Measurements from ENCODE around the gene GGCX. TPM values are rescaled to one million over a fixed set of nuclear protein-coding genes. Genes with fewer than 3 reads are reported as not detected.

GGCX gene
- total RNA-seq, 4 donors from 2014 or later, result 7.9 to 31.3 (median 23.5) TPM

GRCh38 chr2:85525567-85525966, 35.7 kb downstream of the GGCX start:
- in situ Hi-C loops (cut with MboI; ENCODE audit: low pct_ligation_motif_present in 1 of 4, low pct_unique_long_range_greater_than_20kb in 1 of 4, low sequenced_read_pairs in 3 of 4), result no loop called here
- peak overlapping the region in 3 of 4 donors; percentile 23 to 78 (median 65) for H3K27ac ChIP-seq
- intact Hi-C loops (cut with DNase I; ENCODE audit: low total_unique reads), result no loop called here
- TF ChIP-seq POLR2A (IDR thresholded peaks at IDR 0.05) (no peak), CTCF (IDR thresholded peaks at IDR 0.05) (no peak), POLR2AphosphoS5 (IDR thresholded peaks at IDR 0.05) (no peak)
- DNase-seq, result no peak
- 79 to 87% methylated on average over 2 to 4 of the region's 4 CpGs for WGBS, 2 donors (ENCODE audit: low coverage in 1 of 2)
- no peaks in the 10 kb centered on the region for H3K36me3 ChIP-seq
- no peak overlapping the region for H3K4me3 ChIP-seq
- no peaks in the 10 kb centered on the region for H3K27me3 ChIP-seq
- H3K4me1 ChIP-seq, result peaks cover 17 to 31% (median 20%) of the 10 kb centered on the region in 4 donors
- H3K9me3 ChIP-seq, result no peaks in the 10 kb centered on the region

DNA sequence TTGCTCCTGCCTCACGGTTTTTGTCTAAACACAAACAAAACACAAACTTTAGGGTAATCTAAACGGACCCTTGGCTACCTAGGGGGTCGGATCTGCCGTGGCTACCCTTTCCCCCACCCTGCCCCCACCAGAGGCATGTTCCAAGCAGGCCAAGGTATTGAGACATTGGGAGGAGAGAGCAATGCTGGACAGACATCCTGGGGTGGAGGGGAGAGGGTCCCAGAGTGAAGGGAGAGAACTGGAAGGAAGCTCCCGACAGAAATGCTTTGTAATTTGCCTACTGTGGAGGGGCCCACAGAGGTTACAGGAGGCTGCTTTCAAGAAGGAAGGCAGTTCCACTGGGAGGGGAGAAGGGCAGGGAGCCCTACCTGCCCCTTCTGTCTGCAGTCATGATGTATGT, 36.3 kb downstream of the GGCX start:
- TF ChIP-seq EP300 (IDR thresholded peaks at IDR 0.05; ENCODE audit: low read depth), result no peak
- TF ChIP-seq POLR2AphosphoS5 (IDR thresholded peaks at IDR 0.05), result no peak
- no peak for TF ChIP-seq POLR2A (IDR thresholded peaks at IDR 0.05)
- TF ChIP-seq CTCF (IDR thresholded peaks at IDR 0.05), result no peak
- in situ Hi-C loops (cut with MboI; ENCODE audit: low pct_ligation_motif_present in 1 of 4, low pct_unique_long_range_greater_than_20kb in 1 of 4, low sequenced_read_pairs in 3 of 4), result no loop called here
- intact Hi-C loops (cut with DNase I; ENCODE audit: low total_unique reads), result no loop called here
- Histone ChIP-seq H3K27me3 (no peaks in the 10 kb centered on the region), H3K36me3 (no peaks in the 10 kb centered on the region), H3K4me3 (no peak overlapping the region), H3K9me3 (no peaks in the 10 kb centered on the region), H3K4me1 (peaks cover 17 to 31% (median 20%) of the 10 kb centered on the region in 4 donors), H3K27ac (peak overlapping the region; percentile 23 to 78 (median 69))
- WGBS, 2 donors (ENCODE audit: low coverage in 1 of 2), result 74 to 78% methylated on average over 4 to 5 of the region's 5 CpGs
- no peak for DNase-seq

DNA sequence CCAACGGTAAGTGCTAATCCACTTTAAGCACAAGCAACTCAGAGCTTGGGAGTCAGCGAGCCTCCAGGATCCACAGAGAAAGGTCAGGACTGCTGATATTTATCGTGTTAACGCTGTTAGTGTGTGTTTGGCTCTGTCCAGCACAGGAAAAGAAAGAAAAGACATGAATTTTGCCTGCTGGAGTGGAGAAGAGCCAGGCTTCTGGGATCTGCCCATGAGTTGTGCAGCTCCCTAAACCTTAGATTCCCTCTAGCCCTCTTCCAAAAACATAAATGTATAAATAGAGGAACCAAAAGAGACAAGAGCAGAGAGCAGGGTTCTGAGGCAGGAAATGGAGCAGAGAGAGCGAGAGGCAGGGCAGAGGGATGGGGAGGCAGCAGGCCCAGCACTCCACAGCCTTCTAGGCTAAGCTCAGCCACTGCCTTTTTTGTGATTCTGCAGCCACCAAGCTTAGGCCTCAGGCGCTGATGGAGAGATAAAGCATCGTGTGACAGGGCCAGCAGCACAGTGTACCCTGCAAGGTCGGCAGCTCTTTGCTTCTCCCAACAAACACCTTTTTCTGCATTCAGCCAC, 36.9 kb downstream of the GGCX start:
- Histone ChIP-seq H3K9me3 (no peaks in the 10 kb centered on the region), H3K4me1 (peaks cover 17 to 31% (median 20%) of the 10 kb centered on the region in 4 donors), H3K4me3 (no peak overlapping the region), H3K27ac (peak overlapping the region; percentile 65 to 78 (median 69)), H3K27me3 (no peaks in the 10 kb centered on the region), H3K36me3 (no peaks in the 10 kb centered on the region)
- TF ChIP-seq POLR2AphosphoS5 (IDR thresholded peaks at IDR 0.05) (no peak), POLR2A (IDR thresholded peaks at IDR 0.05) (no peak), CTCF (IDR thresholded peaks at IDR 0.05) (no peak), EP300 (IDR thresholded peaks at IDR 0.05; ENCODE audit: low read depth) (no peak)
- in situ Hi-C loops (cut with MboI; ENCODE audit: low pct_ligation_motif_present in 1 of 4, low pct_unique_long_range_greater_than_20kb in 1 of 4, low sequenced_read_pairs in 3 of 4) (no loop called here), intact Hi-C loops (cut with DNase I; ENCODE audit: low total_unique reads) (no loop called here)
- WGBS, 2 donors (ENCODE audit: low coverage in 1 of 2), result 18 to 49% methylated on average over 5 to 8 of the region's 8 CpGs
- DNase-seq, result no peak

DNA sequence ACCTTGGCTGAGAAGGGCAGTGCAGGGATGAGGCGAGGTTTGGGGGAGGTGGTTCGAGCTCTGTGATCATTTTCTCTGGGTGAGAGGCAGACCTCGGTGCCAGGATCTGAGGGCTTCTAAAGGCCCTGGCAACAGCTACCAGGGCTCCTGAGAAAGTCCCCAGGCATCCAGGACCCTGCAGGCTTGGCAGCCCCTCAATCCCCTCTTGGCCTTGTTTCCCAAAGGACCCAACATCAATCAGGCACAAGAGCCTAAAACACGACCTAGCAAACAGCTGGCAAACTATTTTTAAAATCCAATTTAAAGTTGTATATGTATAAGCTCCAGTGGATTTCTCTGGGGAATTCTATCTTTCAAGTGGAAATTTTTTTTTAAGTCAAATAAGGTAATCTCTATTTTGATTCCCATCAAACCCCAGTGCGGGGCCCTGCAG, 37.4 kb downstream of the GGCX start:
- intact Hi-C loops (cut with DNase I; ENCODE audit: low total_unique reads) (no loop called here), in situ Hi-C loops (cut with MboI; ENCODE audit: low pct_ligation_motif_present in 1 of 4, low pct_unique_long_range_greater_than_20kb in 1 of 4, low sequenced_read_pairs in 3 of 4) (no loop called here)
- WGBS, 2 donors (ENCODE audit: low coverage in 1 of 2), result 51 to 60% methylated on average over 2 to 5 of the region's 5 CpGs

More for the DNA sequence above, 37.4 kb downstream of the GGCX start:
- no peak for DNase-seq
- no peaks in the 10 kb centered on the region for H3K9me3 ChIP-seq
- H3K27ac ChIP-seq, result peak overlapping the region; percentile 65 to 78 (median 69)
- no peaks in the 10 kb centered on the region for H3K36me3 ChIP-seq
- no peak overlapping the region for H3K4me3 ChIP-seq
- TF ChIP-seq POLR2A (IDR thresholded peaks at IDR 0.05), result no peak
- no peak for TF ChIP-seq EP300 (IDR thresholded peaks at IDR 0.05; ENCODE audit: low read depth)
- no peak for TF ChIP-seq POLR2AphosphoS5 (IDR thresholded peaks at IDR 0.05)
- no peak for TF ChIP-seq CTCF (IDR thresholded peaks at IDR 0.05)
- H3K4me1 ChIP-seq, result peaks cover 17 to 31% (median 20%) of the 10 kb centered on the region in 4 donors
- H3K27me3 ChIP-seq, result no peaks in the 10 kb centered on the region
